Body of pancreas (tissue), 4 donors: ENCODE data around the gene XPR1.

Source experiments
- CTCF ChIP-seq, 7 experiments: fragments of 450-650 bp in 4 of 7; fragments of 200-600 bp in 3 of 7; sonication (generic) in 3 of 7; IDR thresholded peaks; one replicate each; pipeline ENCODE4 v1.5.1; 2016 to 2019; ENCODE audit warnings: antibody characterized with exemption in 7 of 7
- POLR2A ChIP-seq, 3 donors: fragments of 450-650 bp; IDR thresholded peaks; one replicate each; pipeline ENCODE4 v1.6.1; 2016; ENCODE audit warnings: antibody characterized with exemption in 3 of 3, mild to moderate bottlenecking in 2 of 3

- TF ChIP-seq CTCF (IDR thresholded peaks at IDR 0.05) = no peak
- TF ChIP-seq POLR2A (IDR thresholded peaks at IDR 0.05) = no peak
Measured at GRCh38 chr1:180912801-180913565, 281.2 kb downstream of the XPR1 start, which contains the start of gene KIAA1614.
